Endothelial cell of umbilical vein (primary cell): ENCODE measurements around the gene CASKIN1.

ENCODE experiments used
- CTCF ChIP-seq, 2 donors: IDR thresholded peaks; 1 replicate in 1 of 2; 2 replicates in 1 of 2; pipeline ENCODE4 v1.5.1; 2011; ENCODE audit warnings: low read length in 2 of 2, mild to moderate bottlenecking in 2 of 2, moderate library complexity in 2 of 2, control low read depth in 1 of 2, inconsistent platforms in 1 of 2, low read depth in 1 of 2; ENCODE audit not compliant: insufficient read depth in 1 of 2; ENCODE audit errors: extremely low read depth in 1 of 2
- EZH2 ChIP-seq: IDR thresholded peaks from 2 replicates; pipeline ENCODE4 v1.6.1; 2012; ENCODE audit warnings: borderline replicate concordance, low read depth, mild to moderate bottlenecking, moderate library complexity, low read length, inconsistent platforms; ENCODE audit not compliant: severe bottlenecking
- FOS ChIP-seq: IDR thresholded peaks from 2 replicates; pipeline ENCODE4 v1.6.1; 2011; ENCODE audit warnings: mild to moderate bottlenecking, low read length, moderate library complexity, borderline replicate concordance; ENCODE audit not compliant: insufficient read depth
- GATA2 ChIP-seq: IDR thresholded peaks from 2 replicates; pipeline ENCODE4 v1.7.0; 2011; ENCODE audit warnings: low read depth, mild to moderate bottlenecking, moderate library complexity, mixed read lengths, low read length; ENCODE audit not compliant: insufficient read length, insufficient read depth
- JUN ChIP-seq: IDR thresholded peaks from 2 replicates; pipeline ENCODE4 v1.6.1; 2011; ENCODE audit warnings: borderline replicate concordance, low read depth; ENCODE audit not compliant: insufficient read length, insufficient read depth
- MAX ChIP-seq: IDR thresholded peaks from 2 replicates; pipeline ENCODE4 v1.6.1; 2011; ENCODE audit not compliant: insufficient read depth, insufficient read length
- MYC ChIP-seq: IDR thresholded peaks from one replicate; pipeline ENCODE4 v1.6.1; 2011; ENCODE audit warnings: mild to moderate bottlenecking, low read depth, low read length
- POLR2A ChIP-seq: IDR thresholded peaks from 2 replicates; pipeline ENCODE4 v1.6.1; 2012; ENCODE audit warnings: low read depth, mild to moderate bottlenecking, control low read depth, low read length
- POLR2AphosphoS5 ChIP-seq: IDR thresholded peaks from 2 replicates; pipeline ENCODE4 v1.6.1; 2012; ENCODE audit warnings: low read depth, mild to moderate bottlenecking, control low read depth, low read length, moderate library complexity; ENCODE audit not compliant: insufficient read depth

- TF ChIP-seq CTCF (IDR thresholded peaks at IDR 0.05; ENCODE audit: extremely low read depth in 1 of 2, insufficient read depth in 1 of 2, low read depth in 1 of 2, low read length in 2 of 2) = no peak
- TF ChIP-seq POLR2AphosphoS5 = peak; percentile 82
- TF ChIP-seq JUN = no peak
- no peak for TF ChIP-seq MAX
- no peak for TF ChIP-seq FOS
- no peak for TF ChIP-seq EZH2
- TF ChIP-seq POLR2A = no peak
- TF ChIP-seq GATA2 = no peak
- TF ChIP-seq MYC = no peak
Measured at GRCh38 chr16:2150418-2151187, 45.8 kb downstream of the CASKIN1 start.
